ENCODE measurements around the gene C11orf87. TPM values are rescaled to one million over a fixed set of nuclear protein-coding genes. Genes with fewer than 3 reads are reported as not detected.

Gene C11orf87
- total RNA-seq: not detected in 2 replicates

DNA sequence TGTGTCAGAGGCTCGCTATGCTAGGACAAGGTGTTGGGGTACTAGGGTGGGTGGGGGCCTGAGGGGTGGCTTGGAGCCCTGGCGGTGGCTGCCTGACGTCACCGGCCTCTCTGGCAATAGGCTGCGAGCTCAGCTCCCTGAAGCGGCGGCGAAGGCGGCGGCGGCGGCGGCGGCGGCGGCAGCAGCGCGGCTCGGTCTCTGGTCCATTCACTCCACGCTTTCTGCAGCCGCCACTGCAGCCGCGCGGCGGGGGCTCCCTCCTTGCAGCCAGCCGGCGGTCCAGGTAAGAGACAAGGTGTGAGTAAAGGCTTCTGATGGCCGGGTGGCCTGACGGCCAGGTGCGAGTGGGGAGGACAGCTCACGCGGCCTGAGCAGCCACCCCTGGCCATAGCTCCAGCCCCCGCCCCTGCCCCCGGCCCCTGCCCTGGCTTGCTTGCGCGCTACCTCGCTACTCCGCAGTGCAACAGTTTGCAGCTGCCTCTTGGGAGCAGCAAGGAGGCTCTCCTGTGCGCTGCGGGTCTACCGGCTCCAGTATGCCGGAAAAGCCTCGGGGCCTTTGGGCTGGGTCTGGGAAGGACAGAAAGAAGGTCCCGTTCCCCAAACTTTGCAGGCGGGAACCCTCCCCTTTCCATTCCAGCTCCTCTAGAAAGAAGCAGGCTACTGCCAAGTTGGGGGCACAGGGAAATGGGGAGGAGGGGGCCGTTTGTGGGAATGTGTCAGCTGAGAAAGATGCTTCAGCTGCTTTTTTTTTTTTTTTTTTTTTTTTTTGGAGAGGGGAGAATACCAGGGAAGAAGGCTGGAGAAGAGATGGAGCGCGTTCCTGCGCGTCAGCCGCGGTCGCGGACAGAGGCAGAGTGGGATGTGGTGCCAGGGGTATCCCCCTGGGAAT is at the start of gene C11orf87:
TSS of gene C11orf87 (plus strand) at position 210 of the 889 bp plus-strand sequence. CDS start 1,444 bp downstream, outside the sequence.

Measured in placental pericyte (primary cell).